A673 (cell line): ENCODE data around the gene ZBTB20. TPM values are rescaled to one million over a fixed set of nuclear protein-coding genes. Genes with fewer than 3 reads are reported as not detected.

Experiments used
- BruUV-seq: library from RNA; stranded (reverse); fragments of 400-500 nt; replicated peaks from 2 replicates; lab custom pipeline; 2021; lab: Mats Ljungman, UMichigan
- CTCF ChIA-PET: fragments of 300-600 bp; sonication (Branson Sonifier 250); formaldehyde crosslinking; loops from one replicate; lab custom pipeline; 2022; ENCODE audit warnings: antibody characterized with exemption; lab: Charles Lee
- POLR2A ChIA-PET: fragments of 300-600 bp; sonication (Branson Sonifier 250); formaldehyde crosslinking; loops from one replicate; lab custom pipeline; 2022; ENCODE audit warnings: antibody characterized with exemption; ENCODE audit not compliant: low non-redundant PET; lab: Charles Lee
- DNase-seq: peaks from one replicate; pipeline ENCODE4 v3.0.0-alpha.2; 2015; ENCODE audit warnings: low spot score
- H3K27ac ChIP-seq: fragments of 200-600 bp; sonication (generic); 2 replicates; pipeline ENCODE4 v1.5.1; 2016; ENCODE audit warnings: mixed run types, low read depth, mild to moderate bottlenecking, mixed read lengths, antibody characterized with exemption, low read length; ENCODE audit not compliant: poor library complexity, severe bottlenecking
- H3K27me3 ChIP-seq: fragments of 200-600 bp; sonication (generic); replicated peaks from 2 replicates; pipeline ENCODE4 v1.6.1; 2017; ENCODE audit warnings: mixed run types, low read depth, mild to moderate bottlenecking, mixed read lengths, antibody characterized with exemption, low read length; ENCODE audit not compliant: insufficient read depth, poor library complexity
- H3K36me3 ChIP-seq: fragments of 200-600 bp; sonication (generic); 2 replicates; pipeline ENCODE4 v1.6.1; 2016; ENCODE audit warnings: mixed run types, mild to moderate bottlenecking, mixed read lengths, antibody characterized with exemption, low read length; ENCODE audit not compliant: insufficient read depth, poor library complexity, severe bottlenecking
- H3K4me1 ChIP-seq: fragments of 200-600 bp; sonication (generic); 2 replicates; pipeline ENCODE4 v1.6.1; 2017; ENCODE audit warnings: mixed run types, mild to moderate bottlenecking, mixed read lengths, antibody characterized with exemption, low read length; ENCODE audit not compliant: insufficient read depth, poor library complexity, severe bottlenecking
- H3K4me3 ChIP-seq: fragments of 200-600 bp; sonication (generic); 2 replicates; pipeline ENCODE4 v1.5.1; 2016; ENCODE audit warnings: low read depth, mixed run types, mild to moderate bottlenecking, mixed read lengths, low read length; ENCODE audit not compliant: poor library complexity, severe bottlenecking
- H3K9me3 ChIP-seq: fragments of 200-600 bp; sonication (generic); 2 replicates; pipeline ENCODE4 v1.6.1; 2016; ENCODE audit warnings: mixed run types, low read depth, mild to moderate bottlenecking, mixed read lengths, antibody characterized with exemption, low read length; ENCODE audit not compliant: poor library complexity, severe bottlenecking
- EZH2 ChIP-seq: fragments of 200-600 bp; sonication (generic); IDR thresholded peaks from 2 replicates; pipeline ENCODE4 v1.6.1; 2017; ENCODE audit warnings: borderline replicate concordance, low read depth, mild to moderate bottlenecking, mixed read lengths, antibody characterized with exemption, low read length; ENCODE audit not compliant: poor library complexity, severe bottlenecking
- intact Hi-C: fragments of 100-400 bp; cut with micrococcal nuclease; formaldehyde crosslinking; loops from one replicate; pipeline ENCODE4 v1.10.0; 2022; ENCODE audit not compliant: unreplicated experiment
- total RNA-seq: library from RNA; stranded (reverse); gene quantifications from 2 replicates; pipeline ENCODE4 v1.2.3, GENCODE V29; 2021
- TF ChIP-seq, protein P1 (sequence below): fragments of 300-800, 200-600 bp; sonication (generic); conservative IDR thresholded peaks from 2 replicates; pipeline ENCODE4 v1.5.1; 2017; ENCODE audit warnings: low read depth, mild to moderate bottlenecking, antibody characterized with exemption, low read length, moderate library complexity, mixed read lengths

ZBTB20 gene
- total RNA-seq, 1 experiment from 2014 or later = 13.5 TPM

- Histone ChIP-seq H3K36me3 (no peaks in the 10 kb centered on the region), H3K27ac (no peak overlapping the region), H3K27me3 (no peaks in the 10 kb centered on the region), H3K4me3 (no peak overlapping the region), H3K9me3 (no peaks in the 10 kb centered on the region), H3K4me1 (no peaks in the 10 kb centered on the region)
- ChIA-PET CTCF (no interaction called here), POLR2A (no interaction called here)
- DNase-seq = no peak
- intact Hi-C loops = no loop called here
- no TSS peak for BruUV-seq
- TF ChIP-seq, protein P1, sequence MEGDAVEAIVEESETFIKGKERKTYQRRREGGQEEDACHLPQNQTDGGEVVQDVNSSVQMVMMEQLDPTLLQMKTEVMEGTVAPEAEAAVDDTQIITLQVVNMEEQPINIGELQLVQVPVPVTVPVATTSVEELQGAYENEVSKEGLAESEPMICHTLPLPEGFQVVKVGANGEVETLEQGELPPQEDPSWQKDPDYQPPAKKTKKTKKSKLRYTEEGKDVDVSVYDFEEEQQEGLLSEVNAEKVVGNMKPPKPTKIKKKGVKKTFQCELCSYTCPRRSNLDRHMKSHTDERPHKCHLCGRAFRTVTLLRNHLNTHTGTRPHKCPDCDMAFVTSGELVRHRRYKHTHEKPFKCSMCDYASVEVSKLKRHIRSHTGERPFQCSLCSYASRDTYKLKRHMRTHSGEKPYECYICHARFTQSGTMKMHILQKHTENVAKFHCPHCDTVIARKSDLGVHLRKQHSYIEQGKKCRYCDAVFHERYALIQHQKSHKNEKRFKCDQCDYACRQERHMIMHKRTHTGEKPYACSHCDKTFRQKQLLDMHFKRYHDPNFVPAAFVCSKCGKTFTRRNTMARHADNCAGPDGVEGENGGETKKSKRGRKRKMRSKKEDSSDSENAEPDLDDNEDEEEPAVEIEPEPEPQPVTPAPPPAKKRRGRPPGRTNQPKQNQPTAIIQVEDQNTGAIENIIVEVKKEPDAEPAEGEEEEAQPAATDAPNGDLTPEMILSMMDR = no peak
- no peak for TF ChIP-seq EZH2
Measured at GRCh38 chr3:114645392-114645791, 501.7 kb downstream of the ZBTB20 start.

GRCh38 chr3:114644367-114644766 lies 502.7 kb downstream of the ZBTB20 start:
- DNase-seq = no peak
- TF ChIP-seq EZH2 = no peak
- TF ChIP-seq, protein P1 = no peak
- H3K9me3 ChIP-seq = no peaks in the 10 kb centered on the region
- no peaks in the 10 kb centered on the region for H3K36me3 ChIP-seq
- ChIA-PET POLR2A (no interaction called here), CTCF (no interaction called here)
- H3K4me1 ChIP-seq = no peaks in the 10 kb centered on the region
- no peaks in the 10 kb centered on the region for H3K27me3 ChIP-seq
- BruUV-seq = no TSS peak
- intact Hi-C loops = no loop called here
- H3K4me3 ChIP-seq = no peak overlapping the region
- H3K27ac ChIP-seq = no peak overlapping the region

GRCh38 chr3:114642951-114643741 lies 503.9 kb downstream of the ZBTB20 start:
- no TSS peak for BruUV-seq
- POLR2A ChIA-PET = no interaction called here
- H3K27ac ChIP-seq = no peak overlapping the region
- H3K4me1 ChIP-seq = no peaks in the 10 kb centered on the region
- no peaks in the 10 kb centered on the region for H3K9me3 ChIP-seq
- no peaks in the 10 kb centered on the region for H3K36me3 ChIP-seq
- no peak for DNase-seq
- intact Hi-C loops = no loop called here
- H3K4me3 ChIP-seq = no peak overlapping the region
- no peak for TF ChIP-seq EZH2
- TF ChIP-seq, protein P1 = no peak
- CTCF ChIA-PET = no interaction called here
- no peaks in the 10 kb centered on the region for H3K27me3 ChIP-seq
